ENCODE data around the gene NOL7. TPM values are rescaled to one million over a fixed set of nuclear protein-coding genes. Genes with fewer than 3 reads are reported as not detected.

Gene NOL7
- total RNA-seq, 4 donors from 2014 or later: 46.6 to 66.0 (median 56.4) TPM

- Histone ChIP-seq H3K9me3 (no peaks in the 10 kb centered on the region), H3K36me3 (no peaks in the 10 kb centered on the region), H3K4me1 (peaks cover 0 to 6% (median 2%) of the 10 kb centered on the region in 4 donors), H3K4me3 (peak overlapping the region in 3 of 4 donors; percentile 86 to 90 (median 90)), H3K27ac (peak overlapping the region in 3 of 4 donors; percentile 96 to 100 (median 99)), H3K27me3 (no peaks in the 10 kb centered on the region)
- TF ChIP-seq POLR2A (IDR thresholded peaks at IDR 0.05) (no peak), CTCF (IDR thresholded peaks at IDR 0.05) (no peak)
- DNase-seq: no peak
Measured at GRCh38 chr6:13572951-13573654, 42.0 kb upstream of the NOL7 start.

GRCh38 chr6:13573669-13574110 is 41.4 kb upstream of the NOL7 start:
- Histone ChIP-seq H3K36me3 (no peaks in the 10 kb centered on the region), H3K4me1 (peaks cover 0 to 6% (median 2%) of the 10 kb centered on the region in 4 donors), H3K27ac (peak overlapping the region; percentile 95 to 100 (median 98)), H3K27me3 (no peaks in the 10 kb centered on the region), H3K9me3 (no peaks in the 10 kb centered on the region), H3K4me3 (peak overlapping the region; percentile 77 to 90 (median 88))
- DNase-seq: peak in 2 of 3 donors; percentile 56 to 62
- TF ChIP-seq CTCF (IDR thresholded peaks at IDR 0.05) (no peak), POLR2A (IDR thresholded peaks at IDR 0.05) (no peak)

- Histone ChIP-seq H3K36me3 (no peaks in the 10 kb centered on the region), H3K4me1 (peaks cover 0 to 6% (median 2%) of the 10 kb centered on the region in 4 donors), H3K27me3 (no peaks in the 10 kb centered on the region), H3K27ac (peak overlapping the region; percentile 95 to 100 (median 98)), H3K4me3 (peak overlapping the region; percentile 77 to 90 (median 88)), H3K9me3 (no peaks in the 10 kb centered on the region)
- peak; percentile 41 to 72 (median 56) for TF ChIP-seq CTCF (IDR thresholded peaks at IDR 0.05)
- TF ChIP-seq POLR2A (IDR thresholded peaks at IDR 0.05): no peak
- peak; percentile 95 to 97 (median 96) for DNase-seq
Measured at GRCh38 chr6:13574149-13574570, 41.0 kb upstream of the NOL7 start.

GRCh38 chr6:13574571-13575376 is 40.4 kb upstream of the NOL7 start, which contains the start of gene SIRT5:
SIRT5 (plus strand) TSS chr6:13574601; CDS start chr6:13584111, 9,510 bp downstream.
- peaks cover 0 to 6% (median 2%) of the 10 kb centered on the region in 4 donors for H3K4me1 ChIP-seq
- TF ChIP-seq CTCF (IDR thresholded peaks at IDR 0.05): no peak
- TF ChIP-seq POLR2A (IDR thresholded peaks at IDR 0.05): peak; percentile 83 to 85
- no peaks in the 10 kb centered on the region for H3K9me3 ChIP-seq
- DNase-seq: peak; percentile 73 to 93 (median 91)
- peak within 1 kb of the TSS; percentile 95 to 100 (median 98) for H3K27ac ChIP-seq
- peak within 1 kb of the TSS; percentile 77 to 90 (median 88) for H3K4me3 ChIP-seq
- H3K27me3 ChIP-seq: no peaks in the 10 kb centered on the region
- peaks cover 0 to 4% (median 0%) of the 10 kb centered on the region in 3 donors for H3K36me3 ChIP-seq

GRCh38 chr6:13575377-13575775 is 39.8 kb upstream of the NOL7 start:
- peak overlapping the region; percentile 77 to 90 (median 88) for H3K4me3 ChIP-seq
- peaks cover 0 to 6% (median 2%) of the 10 kb centered on the region in 4 donors for H3K4me1 ChIP-seq
- H3K9me3 ChIP-seq: no peaks in the 10 kb centered on the region
- DNase-seq: no peak
- TF ChIP-seq CTCF (IDR thresholded peaks at IDR 0.05) (peak; percentile 60 to 89 (median 82)), POLR2A (IDR thresholded peaks at IDR 0.05) (no peak)
- peaks cover 0 to 9% (median 0%) of the 10 kb centered on the region in 3 donors for H3K36me3 ChIP-seq
- H3K27ac ChIP-seq: peak overlapping the region; percentile 95 to 100 (median 98)
- H3K27me3 ChIP-seq: no peaks in the 10 kb centered on the region

Measured in Peyer's patch (tissue), 4 donors.